Stimulated activated CD4-positive, alpha-beta T cell treated with anti-CD3 and anti-CD28 coated beads, Interleukin-15, amount 100 ng/mL, for 1 hour (primary cell): ENCODE data around the gene MEIOB.
"Not testable (repeated sequence)": the region's sequence is repeated elsewhere in the genome, so short reads cannot be mapped to it uniquely, and the experiment has no call there.

Source experiments
- DNase-seq, 2 donors: peaks; one replicate each; pipeline ENCODE4 v3.0.0-alpha.2; 2020; ENCODE audit warnings: low read depth in 1 of 2, low spot score in 1 of 2

The MEIOB gene

GRCh38 chr16:1907226-1907860 lies 35.4 kb upstream of the MEIOB start:
- DNase-seq: no peak

- DNase-seq: no peak
These were observed 34.8 kb upstream of the MEIOB start for GRCh38 chr16:1906846-1907165.

GRCh38 chr16:1906055-1906845 lies 34.3 kb upstream of the MEIOB start:
- DNase-seq: no peak

- DNase-seq: no peak
These were observed 32.2 kb upstream of the MEIOB start for GRCh38 chr16:1903845-1904840.

GRCh38 chr16:1903220-1903574 lies 31.2 kb upstream of the MEIOB start:
- DNase-seq: no peak

GRCh38 chr16:1902547-1903219 lies 30.7 kb upstream of the MEIOB start:
- no peak for DNase-seq

- no peak for DNase-seq
These were observed 28.4 kb upstream of the MEIOB start for GRCh38 chr16:1900452-1900774.

- DNase-seq: no peak
These were observed 27.9 kb upstream of the MEIOB start for GRCh38 chr16:1899641-1900451.

GRCh38 chr16:1897692-1898091 lies 25.7 kb upstream of the MEIOB start:
- DNase-seq: not testable (repeated sequence)

- no peak for DNase-seq
These were observed 24.1 kb upstream of the MEIOB start for GRCh38 chr16:1895949-1896675.

- no peak for DNase-seq
These were observed 23.1 kb upstream of the MEIOB start for GRCh38 chr16:1895068-1895467.

GRCh38 chr16:1890708-1891050 lies 18.7 kb upstream of the MEIOB start:
- DNase-seq: no peak

- DNase-seq: no peak
These were observed 18.2 kb upstream of the MEIOB start for GRCh38 chr16:1890024-1890707.

- DNase-seq: no peak
These were observed 15.9 kb upstream of the MEIOB start for GRCh38 chr16:1887711-1888354.

- no peak for DNase-seq
These were observed 12.9 kb upstream of the MEIOB start for GRCh38 chr16:1884889-1885288.

GRCh38 chr16:1884155-1884760 lies 12.3 kb upstream of the MEIOB start:
- DNase-seq: no peak

- DNase-seq: not testable (repeated sequence)
These were observed 9.2 kb upstream of the MEIOB start for GRCh38 chr16:1881172-1881571.

- no peak for DNase-seq
These were observed 7.5 kb upstream of the MEIOB start for GRCh38 chr16:1879477-1879876.

- no peak for DNase-seq
These were observed 6.3 kb upstream of the MEIOB start for GRCh38 chr16:1878256-1878655.
